Progenitor cell of endocrine pancreas (in vitro differentiated cells): ENCODE measurements around the gene TNP2. TPM values are rescaled to one million over a fixed set of nuclear protein-coding genes. Genes with fewer than 3 reads are reported as not detected.
"Not testable (repeated sequence)": the region's sequence is repeated elsewhere in the genome, so short reads cannot be mapped to it uniquely, and the experiment has no call there.

Experiments
- DNase-seq: peaks from one replicate; pipeline ENCODE4 v3.0.0; 2021; ENCODE audit warnings: low spot score; ENCODE audit not compliant: unreplicated experiment
- H3K27ac Mint-ChIP-seq: 2 replicates; pipeline ENCODE4 v1.8.0; 2021; ENCODE audit warnings: mild to moderate bottlenecking, moderate library complexity, mixed read lengths
- H3K27me3 Mint-ChIP-seq: 2 replicates; pipeline ENCODE4 v1.8.0; 2021; ENCODE audit warnings: mixed read lengths
- H3K36me3 Mint-ChIP-seq: 2 replicates; pipeline ENCODE4 v1.8.0; 2022; ENCODE audit warnings: mixed read lengths; ENCODE audit not compliant: insufficient read depth
- H3K4me1 Mint-ChIP-seq: 2 replicates; pipeline ENCODE4 v1.8.0; 2021; ENCODE audit warnings: low read depth, mixed read lengths
- H3K4me3 Mint-ChIP-seq: 2 replicates; pipeline ENCODE4 v1.8.0; 2021; ENCODE audit warnings: low read depth, mild to moderate bottlenecking, moderate library complexity, mixed read lengths
- H3K9me3 Mint-ChIP-seq: 2 replicates; pipeline ENCODE4 v1.8.0; 2021; ENCODE audit warnings: low read depth, mixed read lengths
- CTCF ChIP-seq: fragments of 200-600 bp; sonication (generic); IDR thresholded peaks from one replicate; pipeline ENCODE4 v1.5.0; 2021; ENCODE audit warnings: antibody characterized with exemption, mild to moderate bottlenecking; ENCODE audit not compliant: unreplicated experiment
- total RNA-seq: library from RNA; stranded (reverse); gene quantifications from 2 replicates; pipeline ENCODE4 v1.2.1, GENCODE V29; 2021

TNP2 gene
- total RNA-seq, 1 donor from 2014 or later = not detected

- DNase-seq = no peak
- no peaks in the 10 kb centered on the region for H3K9me3 Mint-ChIP-seq
- H3K4me3 Mint-ChIP-seq = no peak overlapping the region
- no peak overlapping the region for H3K27ac Mint-ChIP-seq
- H3K27me3 Mint-ChIP-seq = no peaks in the 10 kb centered on the region
- H3K36me3 Mint-ChIP-seq = no peaks in the 10 kb centered on the region
- H3K4me1 Mint-ChIP-seq = peaks cover 19% of the 10 kb centered on the region
- TF ChIP-seq CTCF = no peak
These were observed 23.1 kb upstream of the TNP2 start for GRCh38 chr16:11292076-11292748.

- Mint-ChIP-seq H3K27me3 (no peaks in the 10 kb centered on the region), H3K4me1 (peaks cover 11% of the 10 kb centered on the region), H3K36me3 (no peaks in the 10 kb centered on the region), H3K9me3 (no peaks in the 10 kb centered on the region), H3K27ac (no peak overlapping the region), H3K4me3 (no peak overlapping the region)
- TF ChIP-seq CTCF = no peak
- DNase-seq = no peak
These were observed 22.1 kb upstream of the TNP2 start for GRCh38 chr16:11291091-11291703.

GRCh38 chr16:11290102-11290893 is 21.2 kb upstream of the TNP2 start:
- Mint-ChIP-seq H3K4me1 (peaks cover 11% of the 10 kb centered on the region), H3K27ac (peak overlapping the region; percentile 58), H3K36me3 (no peaks in the 10 kb centered on the region), H3K27me3 (no peaks in the 10 kb centered on the region), H3K9me3 (no peaks in the 10 kb centered on the region), H3K4me3 (no peak overlapping the region)
- no peak for TF ChIP-seq CTCF
- no peak for DNase-seq

GRCh38 chr16:11289696-11290095 is 20.6 kb upstream of the TNP2 start:
- H3K4me1 Mint-ChIP-seq, H3K4me3 Mint-ChIP-seq, DNase-seq, H3K27me3 Mint-ChIP-seq, H3K9me3 Mint-ChIP-seq, H3K27ac Mint-ChIP-seq, H3K36me3 Mint-ChIP-seq: not testable (repeated sequence)

GRCh38 chr16:11289202-11289601 is 20.1 kb upstream of the TNP2 start:
- H3K27ac Mint-ChIP-seq = no peak overlapping the region
- no peak for DNase-seq
- H3K9me3 Mint-ChIP-seq = no peaks in the 10 kb centered on the region
- H3K4me1 Mint-ChIP-seq = peaks cover 8% of the 10 kb centered on the region
- TF ChIP-seq CTCF = no peak
- no peaks in the 10 kb centered on the region for H3K27me3 Mint-ChIP-seq
- no peaks in the 10 kb centered on the region for H3K36me3 Mint-ChIP-seq
- no peak overlapping the region for H3K4me3 Mint-ChIP-seq
